CD4-positive, alpha-beta T cell treated with Interleukin-2 at 100 ng/mL for 4 hours (primary cell): ENCODE results near the gene RENBP.

ENCODE experiments used
- DNase-seq: peaks from one replicate; pipeline ENCODE4 v3.0.0-alpha.2; 2020; ENCODE audit warnings: low spot score

Gene RENBP

GRCh38 chrX:153888344-153888743 lies 56.1 kb downstream of the RENBP start:
- no peak for DNase-seq

DNA sequence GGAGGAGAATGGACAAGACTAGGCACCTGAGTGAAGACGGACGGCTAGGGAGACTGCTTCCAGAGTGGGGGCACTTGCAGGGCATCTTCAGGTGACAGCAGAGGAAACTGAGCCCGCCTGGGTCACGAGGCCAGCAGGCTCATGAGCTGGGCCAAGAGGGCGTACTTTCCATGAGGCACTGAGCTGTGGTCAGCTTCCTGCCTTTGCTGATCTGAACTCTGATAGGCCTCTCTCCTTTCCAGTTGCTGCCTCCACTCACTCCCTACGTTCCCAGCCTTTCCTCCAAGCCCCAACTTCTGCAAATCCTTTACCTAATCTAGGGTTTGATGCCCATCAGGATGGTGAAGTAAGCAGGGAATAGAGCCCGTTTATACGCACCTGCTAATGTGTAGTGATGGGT lies 57.1 kb downstream of the RENBP start:
- DNase-seq: no peak

- DNase-seq: no peak
These were observed 57.5 kb downstream of the RENBP start for GRCh38 chrX:153886915-153887314.

DNA sequence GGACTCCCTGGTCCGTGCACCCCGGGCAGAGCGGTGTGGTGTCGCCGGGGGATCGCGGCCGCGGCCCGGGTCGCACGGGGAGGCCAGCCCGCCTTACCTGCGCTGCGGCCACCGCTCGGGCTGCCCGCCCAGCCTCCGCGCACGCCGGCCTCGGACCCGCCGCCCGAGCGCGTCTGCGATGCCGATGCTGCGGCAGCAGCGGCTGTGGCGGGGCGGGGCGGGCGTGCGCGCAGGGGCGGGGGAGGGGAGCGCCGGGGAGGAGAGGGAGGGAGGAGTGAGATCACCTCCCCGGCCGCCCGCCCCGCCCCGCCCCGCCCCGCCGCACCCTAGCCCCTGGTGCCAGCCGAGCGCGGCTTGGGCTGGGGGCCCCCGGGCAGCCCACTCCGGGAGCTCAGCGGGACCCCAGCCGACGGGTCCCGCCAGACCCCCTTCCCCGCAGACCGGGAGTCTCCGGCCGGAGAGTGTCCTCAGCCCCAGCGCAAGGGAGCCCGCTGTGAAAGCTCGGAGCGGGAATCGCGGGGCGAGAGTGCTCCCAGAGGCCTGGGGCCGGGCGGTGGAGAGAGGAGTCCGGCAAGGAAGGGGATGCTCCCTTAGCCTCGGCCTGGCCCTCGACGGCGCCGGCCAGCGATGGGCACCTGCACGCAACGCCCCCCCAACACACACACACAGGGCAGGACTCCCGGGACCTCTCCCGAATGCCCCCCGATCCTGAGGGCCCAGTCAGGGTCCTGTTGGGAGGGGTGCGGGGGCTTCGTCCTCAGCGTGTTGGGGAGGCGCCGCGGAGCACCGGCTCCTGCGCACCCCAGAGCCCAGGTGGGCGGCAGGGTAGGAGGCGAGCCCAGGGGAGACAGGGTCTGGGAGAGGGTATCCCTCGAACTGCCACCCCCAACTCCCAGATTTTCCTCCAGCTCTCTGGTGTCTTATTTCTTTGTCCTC lies 58.2 kb downstream of the RENBP start, which contains the start of gene L1CAM:
Gene L1CAM (minus strand): TSS at position 206 of the 936 bp plus-strand sequence. CDS start 10,337 bp downstream, outside the sequence.
- peak; percentile 7 for DNase-seq
